GM12873 (cell line): Measurements from ENCODE around the gene TIMP2.

Experiments used
- CTCF ChIP-seq: IDR thresholded peaks from 2 replicates; pipeline ENCODE4 v1.5.1; 2012; ENCODE audit warnings: low read depth, mild to moderate bottlenecking, moderate library complexity, low read length, control low read depth; ENCODE audit not compliant: insufficient read depth; ENCODE audit errors: missing control alignments

Gene TIMP2

GRCh38 chr17:78839762-78840529, 85.2 kb downstream of the TIMP2 start:
- no peak for TF ChIP-seq CTCF

DNA sequence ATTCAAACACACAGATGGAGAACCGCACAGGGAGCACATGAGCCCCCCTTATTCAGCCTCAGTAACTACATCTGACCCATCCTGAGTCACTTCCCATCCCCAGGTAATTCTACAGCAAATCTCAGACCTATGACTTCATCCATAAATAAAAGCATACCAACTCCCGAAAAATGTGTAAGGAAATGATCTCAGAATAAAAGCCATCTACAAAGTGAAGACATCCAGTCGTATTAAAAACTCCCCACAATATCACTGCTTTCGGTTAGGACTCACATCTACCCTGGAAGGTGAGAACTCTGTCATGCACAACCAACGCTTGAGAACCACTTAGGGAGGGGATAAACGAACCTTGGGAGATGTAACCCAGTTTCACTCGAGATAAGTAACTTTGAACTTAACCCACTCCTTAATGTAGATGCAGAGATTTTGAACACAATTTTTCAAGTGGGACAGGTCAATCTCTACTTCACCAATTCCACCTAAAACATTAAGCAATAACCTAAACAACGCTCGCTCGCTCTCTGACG, 85.9 kb downstream of the TIMP2 start:
- TF ChIP-seq CTCF = no peak

DNA sequence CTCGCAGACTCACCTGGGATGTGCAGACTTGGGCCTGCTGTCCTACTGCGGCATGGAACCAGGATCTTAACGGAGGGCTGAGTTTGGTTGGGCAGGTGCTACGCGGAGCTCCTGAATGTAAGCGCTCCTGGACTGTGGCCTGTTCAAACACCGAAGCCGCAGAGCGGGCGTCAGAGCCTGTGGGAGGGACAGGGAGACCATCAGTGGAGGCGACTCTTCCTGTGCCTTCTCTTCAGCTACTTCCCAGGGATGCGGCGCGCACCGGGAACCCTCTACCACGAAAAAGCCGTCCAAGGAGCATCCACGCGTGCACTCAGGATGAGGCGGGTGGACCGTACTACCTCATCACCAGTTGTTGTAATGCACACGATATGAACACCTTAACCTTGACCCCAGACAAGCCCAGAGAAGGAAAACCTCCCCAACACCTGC, 86.6 kb downstream of the TIMP2 start:
- no peak for TF ChIP-seq CTCF

DNA sequence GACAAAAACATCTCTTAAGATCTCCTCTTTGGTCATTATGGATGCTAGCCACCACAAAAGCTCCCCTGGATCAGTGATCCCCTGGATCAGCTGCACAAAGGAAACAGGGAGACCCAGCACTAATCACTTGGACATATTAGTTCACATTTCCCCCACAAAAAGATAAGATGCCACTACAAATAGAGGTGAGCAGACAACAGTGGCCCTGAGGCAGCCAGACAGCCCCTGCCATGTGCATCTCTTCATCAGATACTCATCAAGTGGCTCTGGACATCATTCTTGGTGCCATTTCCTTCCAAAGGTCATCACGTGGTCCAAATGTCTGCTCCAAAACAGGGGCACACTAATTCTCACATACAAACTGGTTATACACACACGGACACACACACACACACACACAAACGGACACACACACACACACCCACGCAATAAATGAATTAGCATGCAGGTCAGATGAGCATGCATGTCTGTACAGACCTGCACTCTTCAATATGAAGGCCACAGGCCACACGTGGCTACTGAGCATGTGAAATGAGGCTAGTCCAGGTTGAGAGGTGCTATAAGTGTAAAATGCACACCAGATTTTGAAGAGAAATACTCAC, 88.7 kb downstream of the TIMP2 start:
- no peak for TF ChIP-seq CTCF

- no peak for TF ChIP-seq CTCF
Measured at GRCh38 chr17:78834571-78834970, 90.6 kb downstream of the TIMP2 start.

DNA sequence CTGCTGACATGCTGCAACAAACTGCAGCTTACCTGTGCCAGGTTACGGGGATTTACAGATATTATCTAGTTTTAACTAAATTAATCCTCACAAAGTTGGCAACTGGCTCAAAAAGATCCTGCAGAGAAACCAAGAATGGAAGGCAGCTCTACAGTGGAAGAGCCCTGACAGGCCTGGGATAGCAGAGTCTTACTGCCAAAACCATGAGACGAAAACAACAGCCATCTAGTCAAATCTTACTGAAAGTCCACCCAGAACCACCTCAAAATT, 92.7 kb downstream of the TIMP2 start:
- no peak for TF ChIP-seq CTCF

- no peak for TF ChIP-seq CTCF
Measured at GRCh38 chr17:78831688-78832540, 93.3 kb downstream of the TIMP2 start.
